GM19372 (cell line): ENCODE data around the gene PNMA3.
"Not testable (repeated sequence)": the region's sequence is repeated elsewhere in the genome, so short reads cannot be mapped to it uniquely, and the experiment has no call there.

Source experiments
- ATAC-seq: cut with Tn5 transposase; IDR thresholded peaks from one replicate; pipeline ENCODE4 v1.9.1; 2021; ENCODE audit warnings: mild to moderate bottlenecking, low read depth, moderate library complexity; ENCODE audit not compliant: unreplicated experiment

Gene PNMA3

GRCh38 chrX:153073331-153073730 lies 17.1 kb downstream of the PNMA3 start:
- ATAC-seq: not testable (repeated sequence)

- no peak for ATAC-seq
Observed at GRCh38 chrX:153074262-153074899, 18.1 kb downstream of the PNMA3 start.

GRCh38 chrX:153074935-153075334 lies 18.7 kb downstream of the PNMA3 start:
- no peak for ATAC-seq

GRCh38 chrX:153075366-153075765 lies 19.1 kb downstream of the PNMA3 start:
- no peak for ATAC-seq

- not testable (repeated sequence) for ATAC-seq
Observed at GRCh38 chrX:153077437-153078135, 21.3 kb downstream of the PNMA3 start.

GRCh38 chrX:153083238-153083923 lies 27.1 kb downstream of the PNMA3 start:
- ATAC-seq: not testable (repeated sequence)

- no peak for ATAC-seq
Observed at GRCh38 chrX:153102418-153102817, 46.1 kb downstream of the PNMA3 start.

- not testable (repeated sequence) for ATAC-seq
Observed at GRCh38 chrX:153104959-153105358, 48.7 kb downstream of the PNMA3 start.

- peak; percentile 59 for ATAC-seq
Observed at GRCh38 chrX:153106092-153106801, 50.0 kb downstream of the PNMA3 start.
